Measurements from ENCODE around the gene PDE6G. TPM values are rescaled to one million over a fixed set of nuclear protein-coding genes. Genes with fewer than 3 reads are reported as not detected.

PDE6G gene
- total and polyA plus RNA-seq, 2 of the 13 experiments (the other 11 are each of a cell fraction or from before 2014, with no cell fraction given), result 1.4 to 6.7 TPM

DNA sequence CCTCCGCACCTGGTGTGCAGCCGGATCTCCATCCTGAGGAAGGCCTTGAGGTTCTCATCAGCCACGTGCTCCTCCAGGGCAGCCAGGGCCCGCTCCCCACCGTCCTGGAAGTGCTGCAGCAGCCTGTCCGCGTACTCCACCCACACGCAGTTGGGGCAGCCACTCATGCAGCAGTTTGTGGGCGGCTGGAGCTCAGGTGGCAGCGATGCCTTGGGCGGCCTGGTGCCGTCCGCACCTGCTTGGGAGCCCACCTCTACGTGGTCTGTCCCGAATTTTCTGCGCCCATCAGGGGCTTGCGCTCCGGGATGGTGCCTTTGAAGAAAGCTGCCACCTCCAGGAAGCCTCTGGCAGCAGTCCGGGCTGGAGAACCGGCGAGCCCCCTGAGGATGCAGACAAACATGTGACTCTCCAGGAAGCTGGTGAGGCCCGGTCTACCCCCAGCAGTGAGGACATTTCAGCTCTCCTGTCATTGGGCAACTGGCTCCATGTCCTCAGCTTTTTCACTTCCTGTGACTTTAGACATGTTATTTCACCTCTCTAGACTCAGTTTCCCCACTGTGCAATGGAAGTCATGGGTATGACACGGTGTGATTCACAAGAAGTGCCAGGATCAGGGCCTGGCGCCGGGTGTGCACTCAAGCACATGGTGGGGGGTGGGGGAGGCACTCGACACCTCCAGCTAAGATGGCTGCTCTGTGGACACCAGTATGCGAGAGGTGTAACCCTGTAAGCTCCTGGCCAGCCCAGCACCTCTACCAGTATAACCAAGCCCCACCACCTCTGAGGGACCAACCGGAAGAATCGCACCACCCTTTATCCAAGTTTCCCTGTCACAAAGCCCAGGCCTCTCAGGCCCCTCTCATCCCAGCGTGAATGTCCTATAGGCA, 9.1 kb upstream of the PDE6G start (continued):
- TF ChIP-seq THYN1 (CRISPR knock-in tag; IDR thresholded peaks at IDR 0.05; ENCODE audit: borderline replicate concordance, low read depth), result no peak
- TF ChIP-seq ZBTB7A (CRISPR knock-in tag; IDR thresholded peaks at IDR 0.05), result peak; percentile 64; the same call in 1 of the 2 replicates
- no peak for TF ChIP-seq ZNF484 (CRISPR knock-in tag; IDR thresholded peaks at IDR 0.05; ENCODE audit: borderline replicate concordance, low read depth)
- no peak for TF ChIP-seq BCL6 (CRISPR knock-in tag; IDR thresholded peaks at IDR 0.05)
- TF ChIP-seq, protein P1, sequence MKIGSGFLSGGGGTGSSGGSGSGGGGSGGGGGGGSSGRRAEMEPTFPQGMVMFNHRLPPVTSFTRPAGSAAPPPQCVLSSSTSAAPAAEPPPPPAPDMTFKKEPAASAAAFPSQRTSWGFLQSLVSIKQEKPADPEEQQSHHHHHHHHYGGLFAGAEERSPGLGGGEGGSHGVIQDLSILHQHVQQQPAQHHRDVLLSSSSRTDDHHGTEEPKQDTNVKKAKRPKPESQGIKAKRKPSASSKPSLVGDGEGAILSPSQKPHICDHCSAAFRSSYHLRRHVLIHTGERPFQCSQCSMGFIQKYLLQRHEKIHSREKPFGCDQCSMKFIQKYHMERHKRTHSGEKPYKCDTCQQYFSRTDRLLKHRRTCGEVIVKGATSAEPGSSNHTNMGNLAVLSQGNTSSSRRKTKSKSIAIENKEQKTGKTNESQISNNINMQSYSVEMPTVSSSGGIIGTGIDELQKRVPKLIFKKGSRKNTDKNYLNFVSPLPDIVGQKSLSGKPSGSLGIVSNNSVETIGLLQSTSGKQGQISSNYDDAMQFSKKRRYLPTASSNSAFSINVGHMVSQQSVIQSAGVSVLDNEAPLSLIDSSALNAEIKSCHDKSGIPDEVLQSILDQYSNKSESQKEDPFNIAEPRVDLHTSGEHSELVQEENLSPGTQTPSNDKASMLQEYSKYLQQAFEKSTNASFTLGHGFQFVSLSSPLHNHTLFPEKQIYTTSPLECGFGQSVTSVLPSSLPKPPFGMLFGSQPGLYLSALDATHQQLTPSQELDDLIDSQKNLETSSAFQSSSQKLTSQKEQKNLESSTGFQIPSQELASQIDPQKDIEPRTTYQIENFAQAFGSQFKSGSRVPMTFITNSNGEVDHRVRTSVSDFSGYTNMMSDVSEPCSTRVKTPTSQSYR (CRISPR knock-in tag; IDR thresholded peaks at IDR 0.05; ENCODE audit: borderline replicate concordance), result peak; percentile 85
- TF ChIP-seq GABPB1 (CRISPR knock-in tag; IDR thresholded peaks at IDR 0.05), result peak; percentile 41; the same call in 1 of the 2 replicates
- TF ChIP-seq ZNF563 (CRISPR knock-in tag; IDR thresholded peaks at IDR 0.05), result 0 out of 2 replicates have a peak, but pooled peaks have one; percentile 9
- TF ChIP-seq BRD4 (CRISPR knock-in tag; IDR thresholded peaks at IDR 0.05), result peak; percentile 25; the same call in 1 of the 2 replicates
- TF ChIP-seq RBFOX2 (IDR thresholded peaks at IDR 0.05; ENCODE audit: low read depth, low read length), result peak; percentile 73
- TF ChIP-seq ZNF446 (CRISPR knock-in tag; IDR thresholded peaks at IDR 0.05), result no peak
- TF ChIP-seq ZNF746 (CRISPR knock-in tag; IDR thresholded peaks at IDR 0.05), result 0 out of 2 replicates have a peak, but pooled peaks have one; percentile 16
- TF ChIP-seq ZNF816 (CRISPR knock-in tag; IDR thresholded peaks at IDR 0.05; ENCODE audit: borderline replicate concordance), result 0 out of 2 replicates have a peak, but pooled peaks have one; percentile 24
- TF ChIP-seq CBFB (CRISPR knock-in tag; IDR thresholded peaks at IDR 0.05), result no peak
- TF ChIP-seq TP53 (CRISPR knock-in tag; conservative IDR thresholded peaks at IDR 0.05), result no peak
- no peak for TF ChIP-seq ELF4 (CRISPR knock-in tag; IDR thresholded peaks at IDR 0.05; ENCODE audit: borderline replicate concordance)
- TF ChIP-seq, protein P2, sequence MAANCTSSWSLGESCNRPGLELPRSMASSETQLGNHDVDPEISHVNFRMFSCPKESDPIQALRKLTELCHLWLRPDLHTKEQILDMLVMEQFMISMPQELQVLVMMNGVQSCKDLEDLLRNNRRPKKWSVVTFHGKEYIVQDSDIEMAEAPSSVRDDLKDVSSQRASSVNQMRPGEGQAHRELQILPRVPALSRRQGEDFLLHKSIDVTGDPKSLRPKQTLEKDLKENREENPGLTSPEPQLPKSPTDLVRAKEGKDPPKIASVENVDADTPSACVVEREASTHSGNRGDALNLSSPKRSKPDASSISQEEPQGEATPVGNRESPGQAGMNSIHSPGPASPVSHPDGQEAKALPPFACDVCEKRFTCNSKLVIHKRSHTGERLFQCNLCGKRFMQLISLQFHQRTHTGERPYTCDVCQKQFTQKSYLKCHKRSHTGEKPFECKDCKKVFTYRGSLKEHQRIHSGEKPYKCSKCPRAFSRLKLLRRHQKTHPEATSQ (CRISPR knock-in tag; IDR thresholded peaks at IDR 0.05; ENCODE audit: borderline replicate concordance), result 0 out of 2 replicates have a peak, but pooled peaks have one; percentile 66
- TF ChIP-seq MLLT10 (CRISPR knock-in tag; IDR thresholded peaks at IDR 0.05), result no peak
- TF ChIP-seq TBX3 (IDR thresholded peaks at IDR 0.05; ENCODE audit: borderline replicate concordance), result peak; percentile 70; the same call in 1 of the 2 replicates
- no peak for TF ChIP-seq ZNF713 (CRISPR knock-in tag; IDR thresholded peaks at IDR 0.05)
- TF ChIP-seq REL (CRISPR knock-in tag; conservative IDR thresholded peaks at IDR 0.05), result no peak
- TF ChIP-seq ZBTB34 (CRISPR knock-in tag; IDR thresholded peaks at IDR 0.05), result peak; percentile 45; the same call in 1 of the 2 replicates
- 0 out of 2 replicates have a peak, but pooled peaks have one; percentile 23 for TF ChIP-seq ZNF430 (CRISPR knock-in tag; IDR thresholded peaks at IDR 0.05)
- TF ChIP-seq, protein P3, sequence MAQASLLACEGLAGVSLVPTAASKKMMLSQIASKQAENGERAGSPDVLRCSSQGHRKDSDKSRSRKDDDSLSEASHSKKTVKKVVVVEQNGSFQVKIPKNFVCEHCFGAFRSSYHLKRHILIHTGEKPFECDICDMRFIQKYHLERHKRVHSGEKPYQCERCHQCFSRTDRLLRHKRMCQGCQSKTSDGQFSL (CRISPR knock-in tag; IDR thresholded peaks at IDR 0.05), result peak; percentile 89
